PFSK-1 (cell line): ENCODE measurements around the gene CXCL6. TPM values are rescaled to one million over a fixed set of nuclear protein-coding genes. Genes with fewer than 3 reads are reported as not detected.

Source experiments
- FOXP2 ChIP-seq: optimal IDR thresholded peaks from 2 replicates; pipeline ENCODE3; 2011; ENCODE audit warnings: borderline replicate concordance, control low read depth, inconsistent platforms; ENCODE audit not compliant: insufficient read depth; ENCODE audit errors: extremely low read length, extremely low read depth
- POLR2AphosphoS5 ChIP-seq: IDR thresholded peaks from 2 replicates; pipeline ENCODE4 v1.6.1; 2012; ENCODE audit warnings: low read depth, mild to moderate bottlenecking, control low read depth, low read length, moderate library complexity
- SIN3A ChIP-seq: IDR thresholded peaks from 2 replicates; pipeline ENCODE4 v1.6.1; 2012; ENCODE audit warnings: mild to moderate bottlenecking, low read length, moderate library complexity, borderline replicate concordance; ENCODE audit not compliant: insufficient read depth
- TAF1 ChIP-seq: IDR thresholded peaks from 2 replicates; pipeline ENCODE4 v1.6.1; 2012; ENCODE audit warnings: low read length, control low read depth, borderline replicate concordance; ENCODE audit not compliant: insufficient read depth
- polyA plus RNA-seq: library from polyadenylated mRNA; unstranded; fragments of >200 nt; gene quantifications from one replicate; pipeline ENCODE4 v1.2.1, GENCODE V29; 2012; ENCODE audit warnings: low read depth, missing spikeins; ENCODE audit not compliant: insufficient read length
- TF ChIP-seq, protein P1 (sequence below), 2 experiments: IDR thresholded peaks; 2 replicates each; pipeline versions ENCODE4 v1.6.1 to v1.8.0; 2011 to 2012; ENCODE audit warnings: low read depth in 2 of 2, low read length in 2 of 2, control low read depth in 1 of 2, inconsistent platforms in 1 of 2, mild to moderate bottlenecking in 1 of 2, moderate library complexity in 1 of 2; ENCODE audit not compliant: insufficient read depth in 1 of 2

CXCL6 gene
- polyA plus RNA-seq: not detected

DNA sequence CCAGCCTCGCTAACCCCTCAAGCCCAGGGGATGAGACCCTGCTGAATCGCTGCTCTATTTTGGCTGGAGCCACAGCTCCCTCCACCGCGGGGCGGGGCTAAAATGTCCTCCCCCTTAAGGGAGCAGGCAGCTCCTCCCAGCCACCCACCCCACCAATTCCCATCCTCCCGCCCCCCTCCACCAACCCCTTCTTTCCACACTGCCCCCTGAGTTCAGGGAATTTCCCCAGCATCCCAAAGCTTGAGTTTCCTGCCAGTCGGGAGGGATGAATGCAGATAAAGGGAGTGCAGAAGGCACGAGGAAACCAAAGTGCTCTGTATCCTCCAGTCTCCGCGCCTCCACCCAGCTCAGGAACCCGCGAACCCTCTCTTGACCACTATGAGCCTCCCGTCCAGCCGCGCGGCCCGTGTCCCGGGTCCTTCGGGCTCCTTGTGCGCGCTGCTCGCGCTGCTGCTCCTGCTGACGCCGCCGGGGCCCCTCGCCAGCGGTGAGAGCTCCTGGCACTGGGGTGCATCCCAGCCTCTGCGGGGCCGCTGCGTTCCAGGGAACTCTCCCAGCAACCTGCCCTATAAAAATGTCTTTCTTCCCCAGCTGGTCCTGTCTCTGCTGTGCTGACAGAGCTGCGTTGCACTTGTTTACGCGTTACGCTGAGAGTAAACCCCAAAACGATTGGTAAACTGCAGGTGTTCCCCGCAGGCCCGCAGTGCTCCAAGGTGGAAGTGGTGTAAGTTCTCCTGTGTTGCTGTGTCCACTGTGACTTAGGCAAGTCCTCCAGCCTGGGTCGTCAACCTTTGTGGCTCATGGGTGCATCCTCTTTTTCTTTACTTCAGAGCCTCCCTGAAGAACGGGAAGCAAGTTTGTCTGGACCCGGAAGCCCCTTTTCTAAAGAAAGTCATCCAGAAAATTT lies at the start of gene CXCL6:
TSS of gene CXCL6 (plus strand) at position 306 of the 907 bp plus-strand sequence. CDS start at position 379, 73 bp downstream.
- TF ChIP-seq FOXP2: no peak
- TF ChIP-seq, protein P1, sequence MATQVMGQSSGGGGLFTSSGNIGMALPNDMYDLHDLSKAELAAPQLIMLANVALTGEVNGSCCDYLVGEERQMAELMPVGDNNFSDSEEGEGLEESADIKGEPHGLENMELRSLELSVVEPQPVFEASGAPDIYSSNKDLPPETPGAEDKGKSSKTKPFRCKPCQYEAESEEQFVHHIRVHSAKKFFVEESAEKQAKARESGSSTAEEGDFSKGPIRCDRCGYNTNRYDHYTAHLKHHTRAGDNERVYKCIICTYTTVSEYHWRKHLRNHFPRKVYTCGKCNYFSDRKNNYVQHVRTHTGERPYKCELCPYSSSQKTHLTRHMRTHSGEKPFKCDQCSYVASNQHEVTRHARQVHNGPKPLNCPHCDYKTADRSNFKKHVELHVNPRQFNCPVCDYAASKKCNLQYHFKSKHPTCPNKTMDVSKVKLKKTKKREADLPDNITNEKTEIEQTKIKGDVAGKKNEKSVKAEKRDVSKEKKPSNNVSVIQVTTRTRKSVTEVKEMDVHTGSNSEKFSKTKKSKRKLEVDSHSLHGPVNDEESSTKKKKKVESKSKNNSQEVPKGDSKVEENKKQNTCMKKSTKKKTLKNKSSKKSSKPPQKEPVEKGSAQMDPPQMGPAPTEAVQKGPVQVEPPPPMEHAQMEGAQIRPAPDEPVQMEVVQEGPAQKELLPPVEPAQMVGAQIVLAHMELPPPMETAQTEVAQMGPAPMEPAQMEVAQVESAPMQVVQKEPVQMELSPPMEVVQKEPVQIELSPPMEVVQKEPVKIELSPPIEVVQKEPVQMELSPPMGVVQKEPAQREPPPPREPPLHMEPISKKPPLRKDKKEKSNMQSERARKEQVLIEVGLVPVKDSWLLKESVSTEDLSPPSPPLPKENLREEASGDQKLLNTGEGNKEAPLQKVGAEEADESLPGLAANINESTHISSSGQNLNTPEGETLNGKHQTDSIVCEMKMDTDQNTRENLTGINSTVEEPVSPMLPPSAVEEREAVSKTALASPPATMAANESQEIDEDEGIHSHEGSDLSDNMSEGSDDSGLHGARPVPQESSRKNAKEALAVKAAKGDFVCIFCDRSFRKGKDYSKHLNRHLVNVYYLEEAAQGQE (IDR thresholded peaks at IDR 0.05; ENCODE audit: insufficient read depth in 1 of 2, low read depth in 2 of 2, low read length in 2 of 2): no peak
- TF ChIP-seq TAF1: no peak
- no peak for TF ChIP-seq POLR2AphosphoS5
- TF ChIP-seq SIN3A: no peak

DNA sequence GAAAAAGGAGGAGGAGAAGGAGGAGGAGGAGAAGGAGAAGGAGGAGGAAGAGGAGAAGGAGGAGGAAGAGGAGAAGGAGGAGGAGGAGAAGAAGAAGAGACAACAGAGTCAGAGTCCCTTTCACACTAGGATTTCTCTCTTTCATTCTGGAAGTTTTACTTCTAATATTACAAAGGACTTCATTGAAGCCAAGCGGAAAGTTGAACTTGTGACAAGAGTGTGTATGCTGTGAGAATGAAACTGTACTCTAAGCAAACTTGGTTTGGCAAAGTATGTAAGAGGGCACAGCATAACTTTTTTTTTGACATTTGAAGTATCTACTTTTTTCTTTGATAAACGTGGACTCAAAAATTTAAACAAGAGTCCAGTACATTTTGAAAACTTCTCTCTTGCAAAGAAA lies 48.1 kb upstream of the CXCL6 start:
- TF ChIP-seq TAF1: no peak
- TF ChIP-seq, protein P1 (IDR thresholded peaks at IDR 0.05; ENCODE audit: insufficient read depth in 1 of 2, low read depth in 2 of 2, low read length in 2 of 2): no peak

DNA sequence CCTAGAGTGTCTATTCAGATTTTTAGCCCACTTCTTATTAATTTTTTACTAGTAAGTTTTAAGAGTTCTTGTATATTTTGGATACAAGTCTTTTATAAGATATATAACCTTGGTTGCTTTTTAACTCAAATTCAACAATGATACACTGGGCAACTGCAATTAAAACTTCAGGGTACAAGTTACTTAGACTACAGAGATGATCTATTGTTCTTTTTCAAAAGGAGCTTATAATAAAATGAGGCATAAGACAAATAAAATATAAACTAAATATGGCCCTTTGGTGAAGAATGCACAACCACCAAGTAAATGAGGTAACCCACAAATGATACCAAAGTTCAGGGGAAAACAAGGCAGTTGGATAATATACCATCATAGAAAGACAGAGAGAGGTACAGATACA lies 37.6 kb upstream of the CXCL6 start:
- TF ChIP-seq SIN3A (no peak), FOXP2 (no peak), TAF1 (no peak), POLR2AphosphoS5 (no peak)
- TF ChIP-seq, protein P1 (IDR thresholded peaks at IDR 0.05; ENCODE audit: insufficient read depth in 1 of 2, low read depth in 2 of 2, low read length in 2 of 2): no peak

DNA sequence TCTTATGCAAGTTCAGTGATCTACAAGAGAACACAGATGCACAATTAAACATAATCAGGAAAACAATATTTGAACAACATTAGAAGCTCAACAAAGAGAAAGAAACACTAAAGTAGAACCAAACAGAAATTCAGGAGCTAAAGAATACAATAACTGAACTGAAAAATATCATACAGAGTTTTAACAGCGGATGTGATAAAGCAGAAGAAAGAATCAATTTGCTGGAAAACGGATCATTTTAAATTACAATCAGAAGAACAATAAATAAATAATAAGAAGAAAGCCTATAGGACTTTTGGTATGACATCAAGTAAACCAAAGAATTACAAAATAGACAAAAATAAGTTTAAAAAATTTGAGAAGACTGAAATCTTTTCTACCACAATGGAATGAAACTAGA lies 36.3 kb upstream of the CXCL6 start:
- TF ChIP-seq TAF1: no peak
- TF ChIP-seq, protein P1 (IDR thresholded peaks at IDR 0.05; ENCODE audit: insufficient read depth in 1 of 2, low read depth in 2 of 2, low read length in 2 of 2): no peak
- no peak for TF ChIP-seq POLR2AphosphoS5
- TF ChIP-seq SIN3A: no peak
- no peak for TF ChIP-seq FOXP2
